HG03159 (cell line): ENCODE data around the gene NPBWR2.

Source experiments
- ATAC-seq: cut with Tn5 transposase; IDR thresholded peaks from one replicate; pipeline ENCODE4 v1.9.1; 2021; ENCODE audit warnings: mild to moderate bottlenecking, moderate library complexity; ENCODE audit not compliant: unreplicated experiment

The NPBWR2 gene

DNA sequence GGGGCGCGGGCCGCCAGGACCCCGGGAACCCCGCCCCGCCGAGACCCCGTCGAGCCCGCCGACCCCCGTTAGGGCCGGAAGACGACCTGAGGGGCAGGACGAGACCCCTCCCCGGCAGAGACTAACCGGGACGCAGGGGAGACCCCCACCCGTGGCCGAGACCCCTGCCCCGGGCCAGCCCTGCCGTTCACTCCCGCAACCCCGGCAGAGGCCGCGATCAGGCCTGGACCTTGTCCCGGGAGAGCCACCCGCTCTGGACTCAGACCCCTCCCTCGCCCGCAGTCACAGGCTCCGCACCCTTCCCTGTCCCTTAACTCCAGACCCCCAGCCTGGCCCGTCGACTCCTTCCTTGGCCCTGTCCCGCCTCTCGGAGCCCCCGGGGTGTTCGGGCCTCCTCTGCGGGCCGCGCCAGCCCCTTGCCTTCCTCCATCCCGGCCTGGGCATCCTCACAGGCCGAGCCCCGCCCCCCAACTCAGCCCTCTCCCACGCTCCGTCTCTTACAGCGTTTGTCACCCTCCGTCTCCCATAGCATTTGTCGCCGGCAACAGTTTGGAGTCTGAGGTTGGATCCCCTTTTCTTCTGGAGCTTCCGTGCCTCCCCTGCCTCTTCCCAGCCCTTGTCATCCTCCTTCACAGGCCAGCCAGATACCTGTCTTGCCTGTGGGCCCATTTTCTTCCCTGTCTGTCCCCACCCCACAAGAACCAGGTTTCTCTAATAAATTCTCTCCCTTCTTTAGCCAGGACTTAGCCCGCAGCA is 43.8 kb downstream of the NPBWR2 start:
- ATAC-seq, result no peak

DNA sequence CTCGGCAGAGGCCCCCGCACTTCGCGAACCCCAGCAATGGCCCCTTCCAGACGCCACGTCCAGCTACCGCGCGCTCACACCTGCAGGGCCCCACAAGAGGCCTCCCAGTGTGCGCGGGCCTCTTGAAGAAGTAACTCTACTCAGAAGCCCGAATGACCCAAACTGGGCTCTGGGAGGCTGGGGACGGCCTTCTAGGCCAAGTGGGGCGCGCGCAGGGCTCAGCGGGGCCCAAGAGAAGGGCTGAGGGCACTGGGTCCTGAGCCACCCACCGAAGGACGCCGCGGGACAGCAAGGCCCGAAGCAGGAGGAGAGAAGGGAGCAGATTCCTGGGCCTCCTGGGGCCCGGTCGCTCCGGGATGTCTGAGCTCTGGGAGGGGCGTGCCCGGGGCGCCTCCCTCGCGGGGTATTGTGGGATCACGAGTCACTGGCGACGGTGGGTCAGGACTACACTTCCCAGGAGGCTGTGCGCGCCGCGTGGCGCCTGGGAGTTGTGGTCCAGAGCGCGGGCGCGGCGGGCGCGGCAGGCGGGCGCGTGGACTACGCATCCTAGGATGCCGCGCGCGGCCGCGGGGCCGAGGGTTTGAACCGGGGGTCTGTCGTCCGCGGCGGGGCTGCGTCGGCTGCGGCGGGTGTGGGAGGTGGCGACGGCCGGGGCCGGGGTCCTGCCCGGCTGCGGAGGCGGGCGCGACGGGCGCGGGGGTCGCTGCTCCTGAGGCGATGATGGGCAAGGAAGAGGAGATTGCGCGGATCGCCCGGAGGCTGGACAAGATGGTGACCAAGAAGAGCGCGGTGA is 44.6 kb downstream of the NPBWR2 start, which contains the start of gene TCEA2:
Gene TCEA2, plus strand, starts transcription at position 603 of the 793 bp plus-strand sequence. Its CDS starts 115 bp downstream, at position 718.
- peak; percentile 80 for ATAC-seq

DNA sequence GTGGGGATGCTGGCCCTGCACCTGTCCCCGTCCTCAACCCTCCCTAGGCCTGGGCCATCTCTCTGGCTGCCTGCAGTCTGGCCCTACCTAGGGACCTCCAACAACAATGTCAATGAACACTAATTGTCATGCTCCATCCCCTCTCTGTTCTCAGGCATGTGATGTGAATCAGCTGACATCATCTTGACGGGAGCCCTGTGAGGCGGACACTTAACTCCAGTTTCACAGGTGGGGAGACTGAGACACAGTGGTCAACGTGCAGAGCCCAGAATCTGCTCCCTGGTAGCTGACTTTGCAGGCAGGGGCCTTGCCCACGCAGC is 45.1 kb downstream of the NPBWR2 start:
- ATAC-seq, result no peak

DNA sequence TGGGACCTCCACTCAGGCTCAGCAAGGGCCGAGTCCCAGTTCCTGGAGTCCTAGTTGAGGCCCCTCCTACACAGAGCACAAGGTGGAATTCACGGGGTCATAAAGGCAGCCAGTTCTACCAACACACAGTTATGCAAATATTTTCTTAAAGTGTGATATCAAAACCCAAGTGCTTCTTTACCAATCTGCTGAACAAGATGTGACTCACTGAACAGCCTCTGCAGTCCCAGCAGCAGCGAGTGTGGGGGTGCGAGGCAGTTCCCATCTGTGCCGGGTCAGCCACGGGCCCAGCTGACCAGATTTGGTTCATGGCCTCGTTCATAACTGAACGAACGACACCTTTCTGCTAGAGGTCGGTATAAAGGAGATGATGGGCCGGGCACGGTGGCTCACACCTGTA is 48.8 kb downstream of the NPBWR2 start:
- no peak for ATAC-seq

DNA sequence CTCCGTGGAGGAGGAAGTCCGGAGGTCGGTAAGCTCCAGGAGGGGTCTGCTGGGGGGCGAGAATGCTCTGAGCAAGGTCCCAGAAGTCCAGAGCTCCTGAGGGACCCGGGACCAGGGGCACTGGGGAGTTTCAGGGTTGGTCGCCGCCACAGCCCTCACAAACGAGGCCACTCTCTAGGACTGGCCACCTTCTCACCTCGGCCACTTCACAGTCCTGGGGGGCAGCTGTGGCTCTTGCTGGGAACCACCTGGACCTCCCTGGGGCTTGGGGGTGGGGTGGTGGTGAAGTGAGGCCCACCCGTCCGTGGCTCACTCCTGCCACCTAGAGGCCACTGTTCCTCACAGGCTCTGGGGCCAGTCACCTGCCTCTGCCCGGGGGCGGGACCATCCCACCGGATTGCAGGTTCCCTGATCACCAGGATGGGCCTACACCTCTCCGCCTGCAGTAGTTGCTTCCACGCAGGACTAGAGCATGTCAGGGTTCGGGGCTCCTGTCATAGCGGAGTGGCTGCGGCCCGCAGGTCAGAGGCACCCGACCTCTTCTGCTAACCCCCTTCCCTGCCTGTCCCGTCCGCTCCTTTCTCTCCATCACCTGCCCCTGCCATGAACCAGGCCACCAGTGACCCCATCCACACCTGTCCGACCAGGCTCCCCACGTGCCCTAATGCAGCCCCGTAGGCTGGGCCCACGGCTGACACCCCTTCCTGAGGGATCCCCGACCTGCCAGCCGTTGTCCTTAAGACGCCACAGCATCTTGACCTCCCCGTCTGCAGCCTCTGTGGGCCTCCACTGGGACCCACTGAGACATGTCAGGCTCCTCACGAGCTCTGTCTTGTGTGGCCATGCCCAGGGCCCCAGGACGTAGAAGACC is 49.5 kb downstream of the NPBWR2 start:
- no peak for ATAC-seq

DNA sequence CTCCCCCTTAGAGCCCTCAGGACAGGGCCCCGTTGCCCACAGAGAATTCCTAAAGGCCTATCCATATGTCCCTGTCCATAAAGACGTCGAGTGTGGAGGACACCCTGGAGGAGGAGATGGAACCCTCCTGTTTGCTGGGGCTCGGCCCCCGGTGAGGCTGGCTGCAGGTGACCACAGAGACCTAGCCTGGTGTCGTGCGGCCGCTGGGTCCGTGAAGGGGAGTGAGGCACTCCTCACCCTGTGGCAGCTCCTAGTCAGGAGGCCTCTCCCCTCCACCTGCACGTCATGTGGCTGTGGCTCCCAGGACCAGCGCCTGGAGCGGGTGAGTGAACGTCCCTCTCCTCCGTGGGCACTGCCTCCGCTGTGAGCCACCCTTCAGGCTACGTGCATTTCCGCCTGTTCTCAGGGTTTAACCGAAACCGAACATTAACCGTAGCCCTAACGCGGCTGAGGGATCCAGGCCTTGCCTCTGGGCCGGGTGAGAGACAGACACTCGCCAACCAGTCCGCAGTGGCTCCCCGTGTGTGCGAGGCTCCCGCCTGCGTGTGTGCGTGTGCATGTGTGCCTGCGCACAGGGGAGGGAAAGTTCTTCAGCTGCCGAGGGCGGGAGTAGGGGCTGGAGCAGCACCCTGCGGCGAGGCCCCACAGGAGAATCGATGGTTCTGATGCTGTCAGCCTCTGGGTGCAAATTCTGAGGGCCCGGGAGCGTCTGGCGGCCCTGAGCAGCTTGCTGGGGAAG is 50.3 kb downstream of the NPBWR2 start:
- ATAC-seq, result no peak

DNA sequence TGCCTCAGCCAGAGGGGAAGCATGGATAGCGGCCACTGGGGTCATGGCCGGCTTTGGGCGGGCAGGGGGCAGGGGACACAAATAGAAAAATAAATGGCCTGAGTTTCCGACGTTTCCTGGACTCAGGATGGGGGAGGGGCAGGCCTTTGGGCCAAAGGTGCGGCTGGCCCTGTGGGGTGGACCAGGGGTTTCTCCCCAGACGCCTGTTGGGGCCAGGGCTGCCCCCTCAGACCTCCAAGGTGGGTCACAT is 50.8 kb downstream of the NPBWR2 start:
- ATAC-seq, result no peak

DNA sequence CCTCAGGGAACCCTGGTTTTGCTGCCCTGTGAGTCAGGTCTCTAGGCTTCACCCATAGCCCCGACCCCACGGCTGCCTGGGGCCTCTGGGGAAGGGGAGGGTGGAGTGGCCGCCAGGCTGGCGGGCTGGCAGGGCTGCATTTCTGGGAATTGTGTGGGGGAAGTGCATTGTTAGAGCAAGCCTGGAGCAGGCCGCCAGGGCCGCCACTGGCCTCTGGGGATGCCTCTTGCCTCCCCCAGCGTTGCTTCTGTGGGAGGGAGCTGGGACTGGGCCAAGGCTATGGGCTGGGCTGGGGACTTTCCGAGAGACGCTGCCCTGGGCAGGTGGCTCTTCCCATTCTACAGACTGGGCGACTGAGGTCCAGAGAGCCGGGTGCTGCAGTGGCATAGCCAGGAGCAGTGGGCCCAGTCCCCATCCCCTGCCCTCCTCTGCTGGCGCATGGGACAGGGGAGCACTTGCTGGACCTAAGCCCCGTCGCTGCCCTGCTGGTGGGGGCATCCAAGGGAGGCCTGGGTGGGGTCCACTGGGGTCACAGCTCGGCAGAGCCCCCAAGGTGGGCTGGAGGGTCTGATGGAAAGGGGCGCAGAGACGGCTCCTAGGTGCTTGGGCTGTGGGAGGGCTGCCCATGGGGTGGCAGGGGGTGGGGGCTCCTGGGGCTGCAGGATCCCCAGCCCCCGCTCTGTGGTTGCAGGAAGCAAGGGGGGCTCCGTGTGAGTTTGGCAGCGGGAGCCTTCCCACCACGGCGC is 51.3 kb downstream of the NPBWR2 start:
- ATAC-seq, result no peak

DNA sequence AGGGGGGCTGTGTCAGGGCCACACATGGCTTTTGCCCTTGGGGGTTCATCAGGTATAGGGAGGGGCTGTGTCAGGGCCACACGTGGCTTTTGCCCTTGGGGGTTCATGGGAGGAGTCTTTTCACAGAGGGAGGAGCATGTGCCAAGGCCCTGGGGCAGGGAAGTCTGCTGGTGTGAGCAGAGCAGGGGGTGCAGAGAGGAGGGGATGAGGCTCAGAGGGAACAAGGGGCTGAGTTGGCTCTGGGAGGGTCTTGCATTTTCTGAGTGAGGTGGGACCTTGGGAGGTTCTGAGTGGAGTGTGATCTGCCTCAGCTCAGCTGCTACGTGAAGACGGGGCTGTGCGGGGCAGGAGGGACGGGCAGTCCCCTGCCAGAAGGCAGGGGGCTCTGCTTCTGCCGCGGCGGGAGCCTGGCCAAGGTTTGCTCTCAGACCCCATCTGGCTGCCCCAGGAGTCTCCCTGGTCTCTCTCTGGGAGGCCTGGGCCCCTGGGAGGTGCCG is 51.9 kb downstream of the NPBWR2 start:
- ATAC-seq, result no peak

DNA sequence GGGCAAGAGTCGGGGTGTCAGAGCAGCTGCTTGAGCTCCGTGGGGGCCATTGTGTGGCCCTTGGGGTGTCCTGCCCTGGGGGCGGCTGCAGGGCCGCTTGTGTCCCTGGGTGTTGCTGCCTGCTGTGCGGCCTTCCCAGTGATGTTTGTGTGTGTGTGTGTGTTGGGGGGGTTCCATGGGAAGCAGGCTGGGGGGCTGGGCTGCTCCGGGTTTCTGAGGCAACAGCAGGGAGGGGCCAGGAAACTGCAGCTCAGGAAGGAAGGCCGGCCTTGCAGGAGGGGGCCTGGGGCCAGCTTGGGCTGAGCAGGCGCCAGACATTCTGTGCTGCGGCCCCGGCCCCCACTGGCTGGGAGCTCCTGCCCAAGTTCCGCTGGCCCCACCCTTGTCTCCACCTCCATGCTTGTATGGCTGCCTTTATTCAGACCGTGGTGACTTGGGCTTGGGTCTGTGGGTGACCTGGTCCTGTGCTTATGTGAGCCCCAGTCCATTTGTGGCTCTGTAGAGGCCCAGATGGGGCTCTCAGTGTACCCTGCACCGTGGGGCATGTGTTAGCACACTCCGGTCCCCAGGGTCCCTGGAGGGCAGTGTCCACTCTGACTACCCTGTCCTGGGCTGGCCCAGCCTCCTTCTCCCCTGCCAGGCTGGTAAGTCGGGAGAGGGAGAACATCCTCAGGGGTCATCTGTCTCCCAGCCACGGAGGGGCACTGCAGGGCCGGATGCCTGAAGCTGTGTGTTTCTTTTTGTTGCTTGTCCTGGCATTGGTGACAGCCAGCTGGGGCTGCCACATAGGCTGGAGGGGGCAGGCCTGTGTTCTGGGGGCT is 53.3 kb downstream of the NPBWR2 start:
- ATAC-seq, result no peak
